AG10803 (cell line): Measurements from ENCODE around the gene SIDT2.

ENCODE experiments used
- DNase-seq: peaks from one replicate; pipeline ENCODE4 v3.0.0; 2010; ENCODE audit warnings: low read depth
- H3K4me3 ChIP-seq: 2 replicates; pipeline ENCODE4 v1.5.1; 2011; ENCODE audit warnings: mild to moderate bottlenecking, low read length, control low read depth
- CTCF ChIP-seq: conservative IDR thresholded peaks from 2 replicates; pipeline ENCODE4 v1.5.1; 2011; ENCODE audit warnings: mild to moderate bottlenecking, low read length, control low read depth, inconsistent platforms

SIDT2 gene

GRCh38 chr11:117210620-117211019 is 32.1 kb downstream of the SIDT2 start:
- no peak for DNase-seq
- no peak overlapping the region for H3K4me3 ChIP-seq
- no peak for TF ChIP-seq CTCF

- no peak overlapping the region for H3K4me3 ChIP-seq
- DNase-seq, result no peak
- no peak for TF ChIP-seq CTCF
Observed at GRCh38 chr11:117212697-117213355, 34.3 kb downstream of the SIDT2 start.

- DNase-seq, result no peak
- no peak for TF ChIP-seq CTCF
Observed at GRCh38 chr11:117214404-117215110, 36.0 kb downstream of the SIDT2 start.

GRCh38 chr11:117217141-117218084 is 38.9 kb downstream of the SIDT2 start:
- H3K4me3 ChIP-seq, result no peak overlapping the region
- TF ChIP-seq CTCF, result no peak

More at GRCh38 chr11:117214404-117215110, 36.0 kb downstream of the SIDT2 start:
- H3K4me3 ChIP-seq, result no peak overlapping the region

GRCh38 chr11:117218133-117218915 is 39.8 kb downstream of the SIDT2 start:
- DNase-seq, result no peak
- no peak overlapping the region for H3K4me3 ChIP-seq
- no peak for TF ChIP-seq CTCF

More at GRCh38 chr11:117217141-117218084, 38.9 kb downstream of the SIDT2 start:
- DNase-seq, result peak; percentile 54

- no peak for DNase-seq
- TF ChIP-seq CTCF, result no peak
- H3K4me3 ChIP-seq, result no peak overlapping the region
Observed at GRCh38 chr11:117219001-117219400, 40.5 kb downstream of the SIDT2 start.
